GM19452 (cell line): ENCODE measurements around the gene AGK.

Experiments used
- ATAC-seq: cut with Tn5 transposase; IDR thresholded peaks from one replicate; pipeline ENCODE4 v1.9.1; 2021; ENCODE audit not compliant: unreplicated experiment

AGK gene

GRCh38 chr7:141585592-141586510, 34.6 kb downstream of the AGK start:
- ATAC-seq = peak; percentile 64

- no peak for ATAC-seq
These were observed 35.7 kb downstream of the AGK start for GRCh38 chr7:141586878-141587277.

DNA sequence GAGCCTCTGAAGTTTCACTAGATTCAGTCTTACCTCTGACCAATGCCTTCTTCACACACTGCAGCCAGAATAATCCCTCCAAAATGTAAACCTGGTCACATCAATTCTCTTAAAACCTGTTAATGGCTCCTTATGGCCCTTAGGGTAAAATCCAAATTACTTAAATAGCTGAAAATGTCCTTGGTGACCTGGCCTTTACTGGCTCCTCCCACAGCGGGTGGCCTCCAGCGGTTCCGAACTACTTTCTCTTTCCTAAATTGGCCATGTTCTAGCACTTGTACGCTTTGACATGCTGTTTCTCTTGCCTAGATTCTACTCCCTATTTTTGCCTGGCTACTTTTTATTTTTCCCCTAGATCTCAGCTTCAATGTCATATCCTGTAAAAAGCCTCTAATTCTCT, 36.1 kb downstream of the AGK start:
- no peak for ATAC-seq

DNA sequence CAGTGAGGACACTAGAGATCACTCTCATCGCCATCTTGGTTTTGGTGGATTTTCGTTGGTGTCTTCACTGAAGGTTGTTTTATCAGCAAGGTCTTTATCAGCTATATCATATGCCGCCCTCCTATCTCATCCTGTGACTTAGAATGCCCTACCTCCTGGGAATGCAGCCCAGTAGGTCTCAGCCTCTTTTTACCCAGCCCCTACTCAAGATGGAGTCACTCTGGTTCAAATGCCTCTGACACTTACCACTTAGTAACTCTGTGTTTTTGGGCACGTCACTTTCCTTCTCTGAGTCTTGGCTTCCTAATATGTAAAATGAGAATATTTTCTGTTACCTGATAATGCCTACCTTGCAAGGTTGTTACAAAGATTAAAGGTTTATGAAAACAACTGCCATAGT, 37.7 kb downstream of the AGK start:
- no peak for ATAC-seq

DNA sequence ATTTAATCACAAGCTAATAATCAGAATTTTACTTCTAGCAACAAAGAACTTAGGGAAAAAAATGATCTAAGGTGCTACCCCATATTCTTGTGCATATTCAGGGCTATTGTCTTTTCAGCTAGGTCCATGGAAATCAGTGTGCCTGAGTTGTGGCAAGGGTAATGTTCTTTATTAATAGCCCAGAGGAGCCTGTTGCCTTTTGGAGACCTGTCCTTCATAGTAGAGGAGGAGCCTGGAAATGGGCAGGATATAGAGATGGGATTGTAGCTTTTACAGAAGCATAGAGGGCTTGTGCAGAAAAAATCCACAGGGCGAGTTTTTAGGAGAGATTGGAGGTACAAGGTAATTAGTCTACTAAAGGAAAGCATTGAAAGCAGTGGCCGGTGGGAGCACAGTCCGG, 38.9 kb downstream of the AGK start:
- ATAC-seq = no peak

DNA sequence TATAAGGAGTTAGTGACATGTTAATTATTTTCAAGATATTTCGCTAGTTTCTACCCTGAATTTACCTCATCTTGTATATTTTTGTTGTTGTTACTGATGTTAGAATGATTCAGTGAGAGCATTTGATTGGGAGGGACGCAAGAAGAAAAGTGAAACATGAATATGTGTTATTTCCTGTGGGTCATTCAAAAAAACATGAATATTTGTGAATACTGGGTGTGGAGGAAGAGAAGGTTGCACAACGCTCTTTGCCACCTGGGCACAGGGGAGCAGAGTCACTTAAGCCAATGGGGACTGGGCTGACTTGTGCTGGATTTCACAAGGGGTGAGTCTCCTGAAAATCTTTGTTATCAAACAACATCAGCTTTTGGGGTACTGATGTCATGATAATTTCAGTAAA, 39.5 kb downstream of the AGK start:
- peak; percentile 40 for ATAC-seq

DNA sequence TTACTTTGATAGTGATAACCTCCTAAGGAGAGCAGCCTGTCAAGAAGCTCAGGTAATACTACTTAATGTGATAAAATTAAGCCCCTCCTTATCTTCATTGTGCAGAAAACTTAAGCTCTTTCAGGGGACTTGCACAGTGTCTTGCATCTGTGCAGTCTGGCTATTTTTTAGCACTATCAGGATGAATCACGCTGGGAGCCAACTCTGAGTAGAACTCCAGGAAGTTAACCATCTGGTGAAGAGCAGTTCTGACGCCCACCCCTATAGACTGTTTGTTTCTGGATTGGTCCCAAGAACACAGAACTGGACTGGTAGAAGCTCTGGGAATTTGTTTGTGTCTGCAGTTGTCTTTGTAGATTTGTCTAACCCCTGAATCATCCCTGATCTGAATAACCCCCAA, 41.9 kb downstream of the AGK start:
- ATAC-seq = no peak

DNA sequence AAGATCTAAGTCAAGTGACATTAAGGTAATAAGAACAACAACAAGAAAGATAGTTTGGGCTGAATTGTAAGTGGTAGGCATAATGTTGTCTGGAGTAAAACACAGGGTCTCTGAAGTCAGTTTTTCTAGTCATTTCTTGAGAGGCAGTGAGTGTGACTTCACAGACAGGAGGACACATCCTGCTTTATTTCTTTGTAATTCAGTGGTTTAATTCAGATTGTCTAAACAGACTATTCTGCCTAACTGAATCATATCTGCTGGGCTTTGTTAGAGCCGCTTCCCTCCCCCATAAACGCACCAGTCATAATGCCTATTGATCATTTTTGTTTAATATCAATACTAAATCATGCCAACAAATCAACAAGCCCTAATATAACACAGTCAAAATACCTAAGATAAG, 46.8 kb downstream of the AGK start:
- no peak for ATAC-seq

DNA sequence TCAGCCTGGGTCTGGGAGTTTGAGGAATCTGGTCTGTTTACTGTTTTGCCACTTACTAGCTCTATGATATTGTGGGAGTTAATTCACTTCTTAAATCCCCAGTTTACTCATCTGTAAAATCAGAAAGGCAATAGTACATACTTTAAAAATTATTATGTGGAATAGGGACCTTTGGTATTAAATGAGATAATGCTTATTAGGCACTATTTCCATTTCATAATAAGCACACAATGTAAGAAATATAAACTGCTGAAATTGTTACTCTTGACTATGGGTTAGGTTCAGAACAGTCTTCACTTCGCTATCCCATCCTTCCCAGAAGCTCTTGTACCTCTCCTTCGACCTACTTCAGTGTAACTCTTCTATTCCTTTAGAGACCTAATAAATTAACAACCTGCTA, 47.2 kb downstream of the AGK start:
- ATAC-seq = no peak

DNA sequence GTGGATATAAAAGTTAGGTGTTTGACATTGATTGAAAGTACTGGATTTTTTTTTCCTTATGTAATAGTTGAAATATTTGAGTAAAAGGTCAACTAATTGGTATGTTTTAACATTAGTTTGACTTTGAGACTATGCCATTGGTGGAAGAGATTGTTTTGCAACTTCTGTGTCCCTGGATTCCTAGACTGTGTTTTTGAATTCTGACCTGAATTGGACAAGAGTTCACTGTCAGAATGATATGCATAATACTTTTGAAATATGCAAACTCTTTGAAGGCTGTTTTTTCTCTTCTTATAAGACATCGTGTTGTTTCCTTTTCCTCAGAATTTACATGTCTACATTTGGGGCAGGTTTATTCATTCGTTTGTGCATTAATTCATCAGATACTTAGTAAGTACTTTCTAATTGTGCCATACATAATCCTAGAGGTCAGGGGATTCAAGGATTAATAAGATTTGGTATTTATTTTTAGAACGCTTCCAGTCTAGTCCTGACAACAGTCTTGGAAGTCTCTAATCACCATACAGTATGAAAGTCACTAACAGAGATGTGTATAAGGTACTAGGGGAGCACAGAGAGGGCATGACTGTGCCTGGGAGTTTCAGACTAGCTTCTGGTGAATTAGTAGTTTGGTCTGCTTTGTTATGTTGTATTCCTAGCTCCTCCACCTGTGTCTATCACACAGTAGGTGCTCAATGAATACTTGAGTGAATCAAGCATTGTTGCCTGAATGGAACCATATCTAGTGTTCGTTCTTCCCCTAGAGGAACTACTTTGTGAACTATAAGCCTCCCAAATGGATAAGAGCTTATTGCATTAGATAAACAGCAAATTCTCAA, 49.2 kb downstream of the AGK start:
- no peak for ATAC-seq

DNA sequence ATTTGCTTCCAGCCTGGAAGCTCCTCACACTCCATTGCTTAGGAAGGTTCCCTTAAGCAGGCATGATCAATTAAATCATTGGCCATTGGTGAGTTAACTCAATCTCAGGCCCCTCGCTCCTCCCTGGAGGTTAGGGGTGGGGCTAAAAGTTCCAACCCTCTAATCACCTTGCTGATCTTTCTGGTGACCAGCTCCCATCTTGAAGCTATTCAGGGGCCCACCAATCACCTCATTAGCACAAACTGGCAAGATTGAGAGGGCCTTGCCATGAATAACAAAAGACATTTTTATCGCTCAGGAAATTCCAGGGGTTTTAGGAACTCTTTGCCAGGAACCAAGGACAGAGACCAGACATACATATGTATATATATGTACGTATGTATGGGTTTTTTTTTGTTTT, 58.4 kb downstream of the AGK start:
- no peak for ATAC-seq

GRCh38 chr7:141610671-141611070, 59.5 kb downstream of the AGK start:
- ATAC-seq = no peak

DNA sequence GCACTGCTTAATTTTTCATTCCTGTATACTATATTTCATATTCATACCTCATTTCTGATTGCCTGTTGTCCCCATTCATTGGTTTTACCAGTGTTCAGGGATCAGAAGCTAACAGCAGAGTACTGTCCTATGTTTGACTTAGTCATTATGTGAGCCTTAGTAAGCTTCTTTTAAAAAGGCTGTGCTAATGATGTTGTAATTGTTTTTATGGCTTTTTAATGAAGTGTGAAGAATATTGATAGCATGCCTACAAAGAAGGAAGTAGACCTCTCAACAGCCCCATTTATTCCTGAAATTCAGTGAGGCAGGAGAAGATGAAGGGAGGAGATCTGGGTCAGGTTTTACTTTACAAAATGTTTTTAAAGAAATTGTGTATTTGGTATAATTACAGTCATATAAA, 61.7 kb downstream of the AGK start:
- ATAC-seq = no peak

GRCh38 chr7:141617280-141617679, 66.1 kb downstream of the AGK start:
- ATAC-seq = no peak

GRCh38 chr7:141619745-141620144, 68.5 kb downstream of the AGK start:
- ATAC-seq = no peak

GRCh38 chr7:141624763-141625162, 73.6 kb downstream of the AGK start:
- no peak for ATAC-seq

- ATAC-seq = no peak
These were observed 79.4 kb downstream of the AGK start for GRCh38 chr7:141630621-141631020.

- no peak for ATAC-seq
These were observed 80.3 kb downstream of the AGK start for GRCh38 chr7:141631525-141631924.

GRCh38 chr7:141634065-141634464, 82.9 kb downstream of the AGK start:
- ATAC-seq = no peak

DNA sequence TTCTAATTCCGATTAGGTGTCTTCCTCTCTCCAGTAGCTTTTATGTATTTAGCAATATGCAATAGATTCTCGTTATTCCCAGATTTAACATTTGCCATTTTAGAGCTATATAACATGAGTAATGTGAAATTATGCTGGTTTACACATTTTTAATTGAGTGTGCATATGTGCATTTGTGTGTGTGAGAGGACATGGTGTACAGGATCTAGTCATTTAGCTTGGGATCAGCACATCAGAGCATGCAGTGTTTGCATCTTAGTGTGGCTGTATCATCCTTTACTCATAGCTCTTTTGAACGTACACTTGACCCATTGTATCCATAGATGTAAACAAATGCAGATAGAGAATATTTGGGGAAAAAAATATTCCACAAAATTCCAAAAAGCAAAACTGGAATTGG, 84.8 kb downstream of the AGK start:
- ATAC-seq = no peak

- no peak for ATAC-seq
These were observed 89.1 kb downstream of the AGK start for GRCh38 chr7:141640239-141640840.

GRCh38 chr7:141641876-141642275, 90.7 kb downstream of the AGK start:
- ATAC-seq = no peak
